Transverse colon (tissue), 4 donors: ENCODE results near the gene CCDC73. TPM values are rescaled to one million over a fixed set of nuclear protein-coding genes. Genes with fewer than 3 reads are reported as not detected.

Experiments used
- DNase-seq: peaks from one replicate; pipeline ENCODE4 v3.0.0-alpha.2; 2019
- H3K27ac ChIP-seq, 4 donors: fragments of 200-600 bp; sonication (generic); 2 replicates each; pipeline ENCODE4 v1.5.1; 2016 to 2018; ENCODE audit warnings: inconsistent platforms in 4 of 4
- H3K27me3 ChIP-seq: fragments of 200-600 bp; sonication (generic); 2 replicates; pipeline ENCODE4 v1.5.1; 2017; ENCODE audit warnings: inconsistent platforms
- H3K36me3 ChIP-seq, 4 donors: fragments of 200-600 bp; sonication (generic); 2 replicates each; pipeline ENCODE4 v1.5.1; 2017 to 2019; ENCODE audit warnings: inconsistent platforms in 4 of 4
- H3K4me1 ChIP-seq, 4 donors: fragments of 200-600 bp; sonication (generic); 2 replicates each; pipeline ENCODE4 v1.5.1; 2017 to 2020; ENCODE audit warnings: inconsistent platforms in 4 of 4
- H3K4me3 ChIP-seq, 4 donors: fragments of 200-600 bp; sonication (generic); 1 replicate in 1 of 4; 2 replicates in 3 of 4; pipeline versions ENCODE4 v1.5.1 to v1.6.1; 2017 to 2019; ENCODE audit warnings: inconsistent platforms in 4 of 4
- H3K9me3 ChIP-seq, 2 donors: fragments of 200-600 bp; sonication (generic); 2 replicates each; pipeline ENCODE4 v1.5.1; 2017 to 2019; ENCODE audit warnings: inconsistent platforms in 2 of 2
- CTCF ChIP-seq, 5 experiments: fragments of 200-600 bp in 3 of 5; fragments of 450-650 bp in 2 of 5; sonication (generic) in 3 of 5; IDR thresholded peaks; 1 replicate in 2 of 5; 2 replicates in 3 of 5; pipeline ENCODE4 v1.5.1; 2016 to 2017; ENCODE audit warnings: antibody characterized with exemption in 5 of 5, inconsistent platforms in 3 of 5, mild to moderate bottlenecking in 2 of 5, moderate library complexity in 1 of 5
- EP300 ChIP-seq: sonication (generic); formaldehyde crosslinking; IDR thresholded peaks from one replicate; pipeline ENCODE4 v1.6.1; 2017; ENCODE audit warnings: antibody characterized with exemption, low read depth
- POLR2A ChIP-seq: fragments of 450-650 bp; IDR thresholded peaks from one replicate; pipeline ENCODE4 v1.6.1; 2016; ENCODE audit warnings: antibody characterized with exemption, mild to moderate bottlenecking, moderate library complexity
- POLR2AphosphoS5 ChIP-seq, 3 donors: sonication (generic); formaldehyde crosslinking; IDR thresholded peaks; one replicate each; pipeline ENCODE4 v1.6.1; 2016; ENCODE audit warnings: antibody characterized with exemption in 3 of 3
- WGBS, 2 donors: methylation state at CpG; one replicate each; pipeline ENCODE4 v1.1.5; 2018; ENCODE audit warnings: low coverage in 1 of 2; 5-methylcytosine and 5-hydroxymethylcytosine counted together
- in situ Hi-C, 4 donors: fragments of 200-750 bp; cut with MboI; loops; one replicate each; pipeline versions ENCODE4 v1.15.0 to v1.15.1; 2017; ENCODE audit warnings: low sequenced_read_pairs in 3 of 4, low pct_ligation_motif_present in 1 of 4, low pct_unique_long_range_greater_than_20kb in 1 of 4
- intact Hi-C: fragments of 100-400 bp; cut with DNase I; formaldehyde crosslinking; loops from one replicate; pipeline ENCODE4 v1.15.1; 2023; ENCODE audit warnings: low total_unique reads
- total RNA-seq, 4 donors: library from RNA; depleted of rRNA; stranded (reverse); fragments of >200 nt; gene quantifications; one replicate each; pipeline ENCODE4 v1.1.0, GENCODE V29; 2016

Gene CCDC73
- not detected for total RNA-seq

- Histone ChIP-seq H3K4me3 (no peak within 1 kb of the TSS), H3K27me3 (peaks cover 9% of the 10 kb centered on the region), H3K27ac (no peak within 1 kb of the TSS), H3K36me3 (no peaks in the 10 kb centered on the region), H3K4me1 (peaks cover 0 to 10% (median 0%) of the 10 kb centered on the region in 4 donors), H3K9me3 (no peaks in the 10 kb centered on the region)
- no peak for DNase-seq
- in situ Hi-C loops: loop anchor here in 3 of 4 donors (10.0 to 25.0 kb wide), 3 partner anchors 457 to 482 kb away; no protein-coding TSS in a partner anchor
- 94 to 100% methylated on average over 4 to 12 of the region's 12 CpGs for WGBS, 2 donors
- intact Hi-C loops: loop anchor here (10.0 kb wide), 1 partner anchor 480 kb away; no protein-coding TSS in a partner anchor
- TF ChIP-seq POLR2A: no peak
Observed at GRCh38 chr11:32794439-32794838, at the start of gene CCDC73. Gene CCDC73, minus strand, starts transcription at chr11:32794662. Its CDS starts 34,419 bp downstream, at chr11:32760243.

- no peak for DNase-seq
- no peak overlapping the region for H3K27ac ChIP-seq
- 76 to 80% methylated on average over 3 of the region's 3 CpGs for WGBS, 2 donors
- in situ Hi-C loops (no loop called here), intact Hi-C loops (no loop called here)
- peaks cover 0 to 3% (median 0%) of the 10 kb centered on the region in 4 donors for H3K36me3 ChIP-seq
- no peaks in the 10 kb centered on the region for H3K27me3 ChIP-seq
- no peak overlapping the region for H3K4me3 ChIP-seq
- no peak for TF ChIP-seq POLR2A
- no peak for TF ChIP-seq POLR2AphosphoS5 (IDR thresholded peaks at IDR 0.05)
- TF ChIP-seq EP300: no peak
- no peak for TF ChIP-seq CTCF (IDR thresholded peaks at IDR 0.05)
- H3K4me1 ChIP-seq: peaks cover 0 to 5% (median under 1%) of the 10 kb centered on the region in 4 donors
- H3K9me3 ChIP-seq: no peaks in the 10 kb centered on the region
Observed at GRCh38 chr11:32843544-32843943, 49.1 kb upstream of the CCDC73 start.

GRCh38 chr11:32840587-32840986 lies 46.1 kb upstream of the CCDC73 start:
- no peaks in the 10 kb centered on the region for H3K9me3 ChIP-seq
- no peak for TF ChIP-seq POLR2A
- TF ChIP-seq EP300: no peak
- intact Hi-C loops: no loop called here
- DNase-seq: no peak
- H3K27ac ChIP-seq: no peak overlapping the region
- H3K4me3 ChIP-seq: no peak overlapping the region
- in situ Hi-C loops: no loop called here
- WGBS, 2 donors: 83 to 86% methylated on average over 2 of the region's 2 CpGs
- no peaks in the 10 kb centered on the region for H3K27me3 ChIP-seq
- H3K36me3 ChIP-seq: peaks cover 0 to 3% (median 0%) of the 10 kb centered on the region in 4 donors
- H3K4me1 ChIP-seq: peaks cover 0 to 11% (median 5%) of the 10 kb centered on the region in 4 donors

GRCh38 chr11:32839308-32839707 lies 44.8 kb upstream of the CCDC73 start:
- peaks cover 0 to 3% (median 0%) of the 10 kb centered on the region in 4 donors for H3K36me3 ChIP-seq
- H3K4me3 ChIP-seq: no peak overlapping the region
- intact Hi-C loops: no loop called here
- peaks cover 0 to 11% (median 5%) of the 10 kb centered on the region in 4 donors for H3K4me1 ChIP-seq
- 89 to 93% methylated on average over 2 of the region's 2 CpGs for WGBS, 2 donors
- no peak overlapping the region for H3K27ac ChIP-seq
- in situ Hi-C loops: no loop called here
- no peaks in the 10 kb centered on the region for H3K27me3 ChIP-seq
- TF ChIP-seq POLR2A (no peak), CTCF (IDR thresholded peaks at IDR 0.05) (no peak), EP300 (no peak), POLR2AphosphoS5 (IDR thresholded peaks at IDR 0.05) (no peak)
- H3K9me3 ChIP-seq: no peaks in the 10 kb centered on the region
- DNase-seq: no peak

GRCh38 chr11:32838505-32839274 lies 44.2 kb upstream of the CCDC73 start:
- Histone ChIP-seq H3K4me3 (no peak overlapping the region), H3K9me3 (no peaks in the 10 kb centered on the region), H3K4me1 (peaks cover 0 to 11% (median 5%) of the 10 kb centered on the region in 4 donors), H3K27ac (peak overlapping the region; percentile 7 to 54 (median 23)), H3K36me3 (peaks cover 0 to 3% (median 0%) of the 10 kb centered on the region in 4 donors), H3K27me3 (no peaks in the 10 kb centered on the region)
- WGBS, 2 donors: 48 to 64% methylated on average over 2 of the region's 2 CpGs
- in situ Hi-C loops: no loop called here
- intact Hi-C loops: no loop called here
- TF ChIP-seq POLR2AphosphoS5 (IDR thresholded peaks at IDR 0.05) (no peak), POLR2A (no peak), CTCF (IDR thresholded peaks at IDR 0.05) (no peak), EP300 (no peak)
- DNase-seq: peak; percentile 11
